Measurements from ENCODE around the gene ITM2C. TPM values are rescaled to one million over a fixed set of nuclear protein-coding genes. Genes with fewer than 3 reads are reported as not detected.

ITM2C gene
- total RNA-seq, 2 experiments from 2014 or later, result 77.2 to 79.5 TPM

DNA sequence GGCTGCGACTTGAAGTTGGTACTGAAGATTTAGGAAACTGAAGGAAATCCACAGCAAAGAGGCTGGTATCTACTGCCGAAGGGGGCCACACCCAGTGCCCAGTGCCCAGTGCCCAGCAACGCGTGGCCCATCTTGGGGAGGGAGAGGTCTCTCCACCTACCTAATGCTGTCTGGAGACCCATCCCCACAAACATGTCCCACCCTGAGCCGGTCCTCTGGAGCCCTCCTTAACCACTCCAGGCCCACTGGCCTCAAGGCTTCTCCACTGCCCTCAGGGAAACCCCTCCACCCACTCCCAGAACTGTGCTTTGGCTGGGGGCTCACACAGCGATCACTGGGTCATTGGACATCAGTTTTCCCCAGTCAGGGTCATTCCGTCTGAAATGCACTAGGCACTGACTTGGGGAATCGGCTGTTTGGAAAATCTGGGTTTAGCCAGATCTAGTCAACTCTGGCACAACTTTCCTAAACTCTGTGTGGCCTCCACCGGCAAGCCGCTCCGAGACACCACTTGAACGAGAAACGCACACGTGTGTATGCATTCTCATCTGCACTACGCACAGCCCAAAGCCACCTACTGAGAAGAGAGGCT lies 40.2 kb downstream of the ITM2C start:
- ChIA-PET POLR2A (interaction anchor here (0.8 to 2.4 kb wide), 3 partner anchors 20 to 79 kb away, joined by 3 to 11 read pairs (median 6); partner anchors contain the start of gene GPR55), CTCF (interaction anchor here (0.7 to 15.6 kb wide), 17 partner anchors 8 to 154 kb away, joined by 3 to 354 read pairs (median 4); partner anchors contain the start of gene GPR55)
- Mint-ChIP-seq H3K27ac (peak overlapping the region; percentile 59), H3K4me3 (no peak overlapping the region), H3K4me1 (ENCODE audit: low read depth) (peaks cover 54% of the 10 kb centered on the region), H3K27me3 (ENCODE audit: low read depth) (no peaks in the 10 kb centered on the region), H3K36me3 (ENCODE audit: low read depth) (peaks cover 23% of the 10 kb centered on the region), H3K9me3 (ENCODE audit: insufficient read depth) (no peaks in the 10 kb centered on the region)
- ATAC-seq (no peak), DNase-seq (no peak)

DNA sequence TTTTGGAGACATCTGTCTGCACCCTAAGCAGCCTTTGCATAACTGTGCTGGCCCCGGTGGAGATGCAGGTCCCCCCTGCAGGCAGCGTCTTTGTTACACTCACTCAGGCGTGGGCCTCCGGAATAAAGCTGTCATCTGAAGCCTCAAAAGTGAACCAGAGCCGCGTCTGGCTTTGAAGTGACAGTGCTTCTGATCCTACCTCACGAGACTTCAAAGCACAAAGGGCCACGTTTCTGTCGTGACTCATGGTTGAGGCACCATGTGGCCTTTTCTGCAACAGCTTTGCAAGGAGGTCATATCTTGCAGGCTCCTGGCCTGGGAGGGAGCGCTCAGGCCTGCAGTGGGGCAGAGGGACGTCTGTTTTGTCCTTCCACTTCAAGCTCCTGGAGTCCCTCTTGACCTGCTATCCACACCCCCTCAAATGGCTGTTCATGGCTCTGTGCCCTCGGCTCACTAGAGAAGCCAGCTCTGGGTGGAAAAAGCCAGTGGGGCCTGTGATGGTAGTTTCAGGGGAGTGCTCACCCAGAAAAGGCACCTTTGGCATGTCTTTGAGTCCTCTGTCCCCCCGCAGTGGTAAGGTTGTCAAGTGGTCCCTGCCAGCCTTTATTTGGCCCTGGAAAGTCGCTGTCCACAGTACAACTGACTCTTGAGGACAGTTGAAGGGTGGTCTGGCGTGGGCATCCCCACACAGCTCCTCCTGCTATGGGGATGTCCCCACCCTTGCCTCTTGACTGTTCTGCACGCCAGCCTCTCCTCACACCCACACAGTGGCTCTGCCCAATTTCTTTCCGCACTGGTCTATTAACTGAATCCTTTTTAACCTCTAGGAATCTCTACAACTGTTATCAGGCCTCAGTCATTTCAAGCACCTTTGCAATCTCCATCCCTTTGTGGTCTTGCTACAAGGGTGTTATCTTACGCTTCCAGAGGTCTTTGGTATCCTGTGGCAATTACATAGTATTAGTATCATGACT lies 41.0 kb downstream of the ITM2C start:
- ChIA-PET POLR2A (interaction anchor here (0.6 to 2.4 kb wide), 6 partner anchors 19 to 975 kb away, joined by 3 to 11 read pairs (median 3); partner anchors contain the start of gene GPR55), CTCF (interaction anchor here (0.6 to 15.6 kb wide), 16 partner anchors 8 to 153 kb away, joined by 3 to 354 read pairs (median 4); partner anchors contain the start of gene GPR55)
- peaks cover 55% of the 10 kb centered on the region for H3K4me1 Mint-ChIP-seq (ENCODE audit: low read depth)
- no peak overlapping the region for H3K4me3 Mint-ChIP-seq
- peaks cover 27% of the 10 kb centered on the region for H3K36me3 Mint-ChIP-seq (ENCODE audit: low read depth)
- ATAC-seq (peak; percentile 91), DNase-seq (peak; percentile 87)
- H3K27ac Mint-ChIP-seq, result peak overlapping the region; percentile 69
- no peaks in the 10 kb centered on the region for H3K9me3 Mint-ChIP-seq (ENCODE audit: insufficient read depth)
- no peaks in the 10 kb centered on the region for H3K27me3 Mint-ChIP-seq (ENCODE audit: low read depth)

DNA sequence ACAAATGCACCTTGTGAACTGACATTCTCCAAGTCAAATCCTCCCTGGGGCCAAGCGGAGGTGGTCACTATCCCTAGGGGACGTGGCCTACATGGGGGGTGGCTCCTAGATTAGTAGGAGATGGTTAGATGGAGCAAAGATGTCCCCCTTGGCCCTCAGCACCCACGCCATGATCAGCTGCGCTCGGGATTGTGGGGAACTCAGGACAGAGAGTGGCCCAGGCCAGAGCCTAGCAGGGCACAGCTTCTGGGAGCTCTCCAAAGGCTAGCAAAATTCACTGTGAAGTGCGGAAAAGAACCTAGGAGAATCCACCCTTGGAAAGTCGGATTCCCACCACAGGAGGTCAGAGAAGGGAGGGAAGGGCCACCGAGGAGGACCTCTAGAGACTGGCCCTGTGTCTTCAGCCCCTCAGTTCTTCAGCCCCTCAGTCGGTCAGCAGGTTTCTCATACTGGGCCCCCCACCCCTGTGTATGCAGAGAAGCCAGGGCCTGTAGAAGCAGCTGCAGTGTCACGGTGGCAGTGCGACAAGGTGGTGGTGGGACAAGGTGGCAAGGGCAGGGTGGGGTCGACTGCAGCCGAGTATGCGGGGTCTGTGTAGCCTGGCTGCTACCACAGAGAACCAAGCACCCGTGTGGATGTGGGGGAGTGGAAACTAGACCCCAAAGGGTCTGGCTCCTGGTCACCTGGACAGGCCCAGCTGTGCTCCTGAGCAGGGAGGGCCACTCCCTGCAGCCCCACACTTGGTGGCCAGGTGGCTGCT lies 41.9 kb downstream of the ITM2C start:
- no peaks in the 10 kb centered on the region for H3K27me3 Mint-ChIP-seq (ENCODE audit: low read depth)
- H3K36me3 Mint-ChIP-seq (ENCODE audit: low read depth), result peaks cover 27% of the 10 kb centered on the region
- ATAC-seq (no peak), DNase-seq (no peak)
- no peak overlapping the region for H3K27ac Mint-ChIP-seq
- H3K4me1 Mint-ChIP-seq (ENCODE audit: low read depth), result peaks cover 59% of the 10 kb centered on the region
- H3K4me3 Mint-ChIP-seq, result no peak overlapping the region
- no peaks in the 10 kb centered on the region for H3K9me3 Mint-ChIP-seq (ENCODE audit: insufficient read depth)
- CTCF ChIA-PET, result interaction anchor here (0.7 to 15.6 kb wide), 6 partner anchors 13 to 146 kb away, joined by 3 to 354 read pairs (median 10); partner anchors contain the start of gene GPR55
- POLR2A ChIA-PET, result interaction anchor here (0.6 to 1.4 kb wide), 5 partner anchors 75 to 974 kb away, joined by 3 to 6 read pairs (median 3); no protein-coding TSS in a partner anchor

DNA sequence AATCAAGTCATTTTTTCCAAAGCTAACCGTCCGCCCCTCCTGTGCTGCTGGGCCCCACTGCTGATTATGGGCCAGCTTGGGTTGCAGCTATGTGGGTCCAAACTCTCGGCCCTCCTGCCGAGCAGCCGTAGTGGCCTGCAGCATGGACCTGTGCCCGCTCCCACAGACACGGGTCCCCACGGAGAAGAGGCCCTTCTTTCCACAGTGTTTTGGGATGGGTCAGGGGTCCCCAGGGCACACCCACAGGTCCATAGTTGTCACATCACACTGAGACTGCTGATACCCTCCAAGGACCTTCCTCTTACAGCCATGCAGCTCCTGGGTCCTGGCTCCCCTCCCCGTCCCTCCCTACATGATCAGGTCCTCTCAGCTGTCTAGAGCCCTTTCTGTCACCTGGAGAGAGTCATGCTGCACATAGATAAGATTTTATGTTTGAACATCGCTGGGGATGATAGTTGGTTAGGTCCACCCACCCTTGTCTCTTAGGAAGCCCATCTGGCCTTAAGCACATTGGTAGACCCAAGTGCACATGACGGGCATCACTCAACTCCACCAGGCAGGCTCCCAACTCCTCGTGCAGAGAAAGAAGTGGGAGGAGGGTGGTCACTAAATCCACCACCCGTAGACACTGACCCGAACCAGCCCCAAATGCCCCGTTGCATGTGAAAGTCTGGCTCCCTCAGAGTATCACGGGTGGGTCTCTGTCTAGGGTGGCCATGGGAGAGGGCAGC lies 42.8 kb downstream of the ITM2C start:
- no peak overlapping the region for H3K27ac Mint-ChIP-seq
- H3K4me3 Mint-ChIP-seq, result no peak overlapping the region
- peaks cover 27% of the 10 kb centered on the region for H3K36me3 Mint-ChIP-seq (ENCODE audit: low read depth)
- H3K9me3 Mint-ChIP-seq (ENCODE audit: insufficient read depth), result no peaks in the 10 kb centered on the region
- ChIA-PET CTCF (interaction anchor here (0.7 to 15.6 kb wide), 4 partner anchors 17 to 79 kb away, joined by 3 to 354 read pairs (median 14); partner anchors contain the start of gene GPR55), POLR2A (interaction anchor here (0.8 to 1.2 kb wide), 2 partner anchors 17 to 77 kb away, joined by 3 to 4 read pairs; partner anchors contain the start of gene GPR55)
- DNase-seq (no peak), ATAC-seq (no peak)
- no peaks in the 10 kb centered on the region for H3K27me3 Mint-ChIP-seq (ENCODE audit: low read depth)
- peaks cover 55% of the 10 kb centered on the region for H3K4me1 Mint-ChIP-seq (ENCODE audit: low read depth)

DNA sequence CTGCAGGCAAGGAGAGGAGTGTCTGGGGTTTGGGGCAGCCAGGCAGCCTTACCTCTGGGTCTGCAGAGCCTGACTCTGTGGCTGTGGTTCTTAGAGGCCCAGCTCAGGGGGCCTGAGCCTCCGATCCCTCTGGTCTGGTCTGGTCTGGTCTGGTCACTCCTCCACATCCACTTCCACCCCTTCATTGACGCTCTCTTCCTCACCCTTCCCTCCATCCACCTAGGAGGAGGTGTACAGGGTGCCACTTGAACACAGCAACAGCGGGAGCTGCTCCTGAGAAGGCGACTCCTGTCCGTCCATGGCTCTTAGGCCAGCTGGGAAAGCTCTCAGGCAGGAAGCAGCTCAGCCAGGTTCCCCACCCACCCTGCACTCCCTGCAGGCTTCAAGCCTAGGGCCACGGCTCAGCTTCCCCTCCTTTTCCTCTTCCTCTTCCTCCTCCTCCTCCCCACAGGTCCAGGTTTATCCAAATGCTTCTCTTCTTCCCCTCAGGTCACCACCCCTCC lies 43.4 kb downstream of the ITM2C start:
- no peaks in the 10 kb centered on the region for H3K9me3 Mint-ChIP-seq (ENCODE audit: insufficient read depth)
- peak overlapping the region; percentile 31 for H3K27ac Mint-ChIP-seq
- ATAC-seq, result no peak
- ChIA-PET POLR2A (interaction anchor here (0.8 to 1.2 kb wide), 2 partner anchors 17 to 77 kb away, joined by 3 to 4 read pairs; partner anchors contain the start of gene GPR55), CTCF (interaction anchor here (1.1 to 15.6 kb wide), 3 partner anchors 16 to 79 kb away, joined by 3 to 354 read pairs (median 8); partner anchors contain the start of gene GPR55)
- H3K4me3 Mint-ChIP-seq, result no peak overlapping the region
- peaks cover 27% of the 10 kb centered on the region for H3K36me3 Mint-ChIP-seq (ENCODE audit: low read depth)
- no peaks in the 10 kb centered on the region for H3K27me3 Mint-ChIP-seq (ENCODE audit: low read depth)
- peaks cover 51% of the 10 kb centered on the region for H3K4me1 Mint-ChIP-seq (ENCODE audit: low read depth)
- DNase-seq, result no peak

DNA sequence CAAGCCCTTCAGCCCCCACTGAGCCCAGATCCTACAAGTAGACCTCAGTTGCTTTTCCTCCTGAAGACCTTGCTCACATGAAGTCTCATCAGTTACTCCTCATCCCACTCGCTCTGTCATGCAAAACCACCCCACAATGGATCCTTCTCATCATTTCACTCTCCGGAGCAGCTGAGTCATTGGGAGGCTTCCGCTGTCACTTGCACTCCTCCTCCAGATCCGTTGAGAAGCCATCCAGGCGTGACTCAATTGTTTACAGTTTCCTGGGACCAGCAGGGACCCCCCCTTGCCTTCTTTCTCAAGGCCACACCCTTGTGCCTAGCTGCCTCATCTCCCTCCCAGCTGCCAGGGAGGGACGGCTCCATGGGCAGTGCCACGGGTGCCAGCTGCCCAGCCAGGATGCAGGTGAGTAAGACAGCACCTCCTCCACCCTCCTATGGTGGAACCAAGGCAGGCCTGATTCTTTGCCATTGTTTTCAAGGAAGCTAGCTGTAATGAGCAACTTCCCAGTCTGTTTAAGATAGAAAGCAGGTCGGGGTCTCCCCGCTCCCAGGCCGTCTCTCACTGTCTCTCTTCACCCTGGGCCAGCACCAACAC lies 44.0 kb downstream of the ITM2C start:
- no peak for DNase-seq
- POLR2A ChIA-PET, result interaction anchor here (0.8 kb wide), 1 partner anchor 16 kb away, joined by 3 read pairs; the partner anchor contains the start of gene GPR55

DNA sequence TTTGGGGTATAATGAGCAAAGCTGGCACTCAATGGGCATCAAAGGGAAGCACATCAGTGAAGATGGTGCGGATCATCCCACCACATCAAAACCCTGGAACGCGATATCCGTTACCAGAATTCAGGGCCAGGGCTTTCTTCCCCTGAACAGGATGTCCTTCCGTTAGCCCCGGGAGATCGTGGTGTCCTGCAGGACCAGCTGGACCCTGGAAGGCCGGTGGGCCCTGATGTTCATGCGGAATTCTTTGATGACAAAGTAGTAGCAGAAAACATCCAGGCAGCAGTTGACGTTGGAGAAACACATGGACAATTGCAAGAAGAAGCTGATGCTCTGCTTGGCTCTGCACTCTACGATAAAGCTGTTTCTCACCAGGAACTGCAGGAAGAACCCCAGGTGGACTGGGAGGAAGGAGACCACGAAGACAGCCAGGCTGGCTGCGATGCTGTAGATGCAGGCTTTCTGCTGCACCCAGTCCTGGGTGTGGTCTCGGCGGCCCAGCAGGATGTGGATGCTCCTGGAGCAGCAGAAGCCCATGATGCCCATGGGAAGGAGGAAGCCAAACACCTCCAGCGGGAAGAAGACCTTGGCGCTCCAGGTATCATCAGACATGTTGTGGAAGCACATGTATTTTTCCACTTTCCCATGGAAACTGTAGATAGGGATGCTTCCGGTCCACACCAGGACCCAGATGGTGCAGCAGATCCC lies 45.3 kb downstream of the ITM2C start:
- ChIA-PET CTCF (interaction anchor here (1.0 kb wide), 2 partner anchors 14 to 78 kb away, joined by 3 read pairs; no protein-coding TSS in a partner anchor), POLR2A (no interaction called here)
- peak overlapping the region; percentile 56 for H3K27ac Mint-ChIP-seq
- DNase-seq (no peak), ATAC-seq (no peak)
- H3K4me1 Mint-ChIP-seq (ENCODE audit: low read depth), result peaks cover 50% of the 10 kb centered on the region
- H3K27me3 Mint-ChIP-seq (ENCODE audit: low read depth), result no peaks in the 10 kb centered on the region
- H3K36me3 Mint-ChIP-seq (ENCODE audit: low read depth), result peaks cover 34% of the 10 kb centered on the region
- H3K9me3 Mint-ChIP-seq (ENCODE audit: insufficient read depth), result no peaks in the 10 kb centered on the region
- H3K4me3 Mint-ChIP-seq, result no peak overlapping the region

More for the DNA sequence above, 44.0 kb downstream of the ITM2C start:
- H3K36me3 Mint-ChIP-seq (ENCODE audit: low read depth), result peaks cover 29% of the 10 kb centered on the region
- no peak overlapping the region for H3K4me3 Mint-ChIP-seq
- H3K27me3 Mint-ChIP-seq (ENCODE audit: low read depth), result no peaks in the 10 kb centered on the region
- H3K4me1 Mint-ChIP-seq (ENCODE audit: low read depth), result peaks cover 49% of the 10 kb centered on the region
- no peaks in the 10 kb centered on the region for H3K9me3 Mint-ChIP-seq (ENCODE audit: insufficient read depth)
- CTCF ChIA-PET, result interaction anchor here (1.1 to 15.6 kb wide), 3 partner anchors 16 to 78 kb away, joined by 3 to 354 read pairs (median 8); partner anchors contain the start of gene GPR55
- no peak for ATAC-seq
- peak overlapping the region; percentile 56 for H3K27ac Mint-ChIP-seq

DNA sequence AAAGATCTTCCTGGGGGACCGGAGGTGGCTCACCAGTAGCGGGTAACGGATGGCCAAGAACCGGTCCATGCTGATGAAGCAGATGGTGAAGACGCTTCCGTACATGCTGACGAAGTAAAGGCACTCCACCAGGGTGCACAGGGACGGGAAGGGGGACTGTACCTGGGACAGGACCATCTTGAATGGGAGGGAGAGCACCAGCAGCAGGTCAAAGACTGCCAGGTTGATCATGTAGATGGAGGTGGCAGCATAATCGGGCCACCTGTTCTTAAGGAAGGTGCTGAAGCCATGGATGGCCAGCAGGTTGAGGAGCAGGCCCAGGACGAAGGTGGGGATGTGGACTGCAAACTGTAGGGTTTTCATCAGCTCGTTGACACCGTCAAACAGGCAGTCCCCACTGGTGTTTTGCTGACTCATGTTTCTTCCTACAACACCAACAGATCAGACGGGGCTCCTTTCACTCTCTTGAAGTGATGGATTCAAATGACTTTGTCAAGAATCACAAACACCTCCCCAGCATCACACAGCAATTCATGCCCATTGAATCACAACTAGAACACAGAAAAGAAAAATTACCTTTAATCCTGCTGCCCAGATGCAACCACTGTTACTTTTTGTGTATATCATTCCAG lies 45.9 kb downstream of the ITM2C start:
- Mint-ChIP-seq H3K4me3 (no peak overlapping the region), H3K9me3 (ENCODE audit: insufficient read depth) (no peaks in the 10 kb centered on the region), H3K4me1 (ENCODE audit: low read depth) (peaks cover 48% of the 10 kb centered on the region), H3K36me3 (ENCODE audit: low read depth) (peaks cover 32% of the 10 kb centered on the region), H3K27me3 (ENCODE audit: low read depth) (no peaks in the 10 kb centered on the region), H3K27ac (no peak overlapping the region)
- ChIA-PET POLR2A (no interaction called here), CTCF (interaction anchor here (1.0 to 3.9 kb wide), 3 partner anchors 14 to 77 kb away, joined by 3 to 42 read pairs (median 3); no protein-coding TSS in a partner anchor)
- DNase-seq (no peak), ATAC-seq (no peak)

DNA sequence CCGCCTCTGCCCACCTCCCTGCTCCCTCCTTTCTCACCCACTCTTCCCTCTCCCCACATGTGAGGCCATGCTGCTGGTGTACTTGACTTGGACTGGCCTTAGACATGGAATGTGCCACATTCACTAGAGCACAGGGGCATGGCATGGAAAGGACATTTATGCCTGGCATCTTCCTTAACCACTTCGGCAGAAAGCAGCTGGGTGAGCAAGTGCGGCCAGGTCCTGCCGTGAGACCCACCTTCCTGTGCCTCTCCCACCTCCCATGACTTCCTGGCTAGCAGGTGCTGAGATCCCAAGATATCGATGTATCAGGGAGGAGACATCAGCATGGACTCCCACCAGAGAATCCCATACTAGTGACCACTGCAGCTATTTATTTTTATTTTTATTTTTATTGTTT lies 47.3 kb downstream of the ITM2C start:
- no peak overlapping the region for H3K27ac Mint-ChIP-seq
- ATAC-seq, result no peak
- CTCF ChIA-PET, result interaction anchor here (1.0 to 3.9 kb wide), 6 partner anchors 8 to 75 kb away, joined by 3 to 42 read pairs (median 6); no protein-coding TSS in a partner anchor
- H3K27me3 Mint-ChIP-seq (ENCODE audit: low read depth), result no peaks in the 10 kb centered on the region
- DNase-seq, result no peak
- H3K4me1 Mint-ChIP-seq (ENCODE audit: low read depth), result peaks cover 47% of the 10 kb centered on the region
- peaks cover 31% of the 10 kb centered on the region for H3K36me3 Mint-ChIP-seq (ENCODE audit: low read depth)
- no peaks in the 10 kb centered on the region for H3K9me3 Mint-ChIP-seq (ENCODE audit: insufficient read depth)
- H3K4me3 Mint-ChIP-seq, result no peak overlapping the region
- POLR2A ChIA-PET, result no interaction called here

All from activated CD8-positive, alpha-beta T cell treated with anti-CD3 and anti-CD28 coated beads, Interleukin-2, amount 10 ng/mL, durations not matched to agents 7 days and 5 days (primary cell).